Central memory CD4-positive, alpha-beta T cell (primary cell): ENCODE measurements around the gene KHDC4.

Experiments used
- DNase-seq: peaks from one replicate; pipeline ENCODE4 v3.0.0; 2022

The KHDC4 gene

GRCh38 chr1:155968670-155969069 lies 34.5 kb upstream of the KHDC4 start:
- no peak for DNase-seq

GRCh38 chr1:155968051-155968400 lies 33.8 kb upstream of the KHDC4 start:
- DNase-seq, result no peak

- peak; percentile 32 for DNase-seq
Observed at GRCh38 chr1:155967341-155968050, 33.3 kb upstream of the KHDC4 start.

GRCh38 chr1:155966750-155967149 lies 32.5 kb upstream of the KHDC4 start:
- DNase-seq, result no peak

- DNase-seq, result no peak
Observed at GRCh38 chr1:155966135-155966534, 31.9 kb upstream of the KHDC4 start.

- no peak for DNase-seq
Observed at GRCh38 chr1:155964193-155964592, 30.0 kb upstream of the KHDC4 start.

- no peak for DNase-seq
Observed at GRCh38 chr1:155962599-155963211, 28.5 kb upstream of the KHDC4 start.

- DNase-seq, result no peak
Observed at GRCh38 chr1:155961937-155962336, 27.7 kb upstream of the KHDC4 start.

- no peak for DNase-seq
Observed at GRCh38 chr1:155960081-155960745, 26.0 kb upstream of the KHDC4 start.

- DNase-seq, result no peak
Observed at GRCh38 chr1:155957411-155957915, 23.2 kb upstream of the KHDC4 start.

GRCh38 chr1:155954645-155955044 lies 20.4 kb upstream of the KHDC4 start:
- DNase-seq, result no peak

- DNase-seq, result no peak
Observed at GRCh38 chr1:155952505-155952890, 18.3 kb upstream of the KHDC4 start.

- no peak for DNase-seq
Observed at GRCh38 chr1:155951753-155952504, 17.7 kb upstream of the KHDC4 start.

GRCh38 chr1:155950829-155951228 lies 16.6 kb upstream of the KHDC4 start:
- DNase-seq, result no peak

GRCh38 chr1:155947741-155948140 lies 13.5 kb upstream of the KHDC4 start:
- no peak for DNase-seq

- no peak for DNase-seq
Observed at GRCh38 chr1:155947292-155947691, 13.1 kb upstream of the KHDC4 start.

- DNase-seq, result no peak
Observed at GRCh38 chr1:155946633-155947219, 12.5 kb upstream of the KHDC4 start.

GRCh38 chr1:155944444-155944799 lies 10.2 kb upstream of the KHDC4 start:
- no peak for DNase-seq

GRCh38 chr1:155942578-155943141 lies 8.4 kb upstream of the KHDC4 start:
- no peak for DNase-seq

GRCh38 chr1:155941845-155942531 lies 7.8 kb upstream of the KHDC4 start:
- DNase-seq, result no peak

GRCh38 chr1:155940993-155941844 lies 7.0 kb upstream of the KHDC4 start, which contains the start of gene RXFP4:
RXFP4 (plus strand) TSS chr1:155941638; CDS start chr1:155941710, 72 bp downstream.
- DNase-seq, result no peak
